ENCODE measurements around the gene PCDH12. TPM values are rescaled to one million over a fixed set of nuclear protein-coding genes. Genes with fewer than 3 reads are reported as not detected.

The PCDH12 gene
- total RNA-seq, 2 donors from 2014 or later, result not detected

DNA sequence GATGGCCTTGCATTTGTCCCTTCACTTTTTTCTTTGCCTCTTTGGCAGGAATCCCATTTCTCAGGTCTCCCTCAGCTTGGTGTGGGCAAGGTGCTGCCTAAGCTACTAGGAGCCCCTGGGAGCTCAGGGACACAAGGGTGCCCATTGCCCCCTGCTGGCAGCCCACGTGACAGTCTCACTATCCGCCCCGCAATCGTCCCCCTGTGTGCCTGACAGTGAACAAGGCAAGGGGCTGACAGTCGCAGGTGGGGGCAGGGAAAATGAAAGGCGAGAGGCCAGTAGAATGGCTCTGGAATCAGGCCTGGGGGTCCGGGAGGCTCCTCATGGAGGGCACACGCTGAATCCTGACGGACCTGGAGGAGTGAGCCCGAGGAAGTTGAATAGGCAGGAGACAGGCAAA lies 2.0 kb upstream of the PCDH12 start:
- TF ChIP-seq, protein P1, sequence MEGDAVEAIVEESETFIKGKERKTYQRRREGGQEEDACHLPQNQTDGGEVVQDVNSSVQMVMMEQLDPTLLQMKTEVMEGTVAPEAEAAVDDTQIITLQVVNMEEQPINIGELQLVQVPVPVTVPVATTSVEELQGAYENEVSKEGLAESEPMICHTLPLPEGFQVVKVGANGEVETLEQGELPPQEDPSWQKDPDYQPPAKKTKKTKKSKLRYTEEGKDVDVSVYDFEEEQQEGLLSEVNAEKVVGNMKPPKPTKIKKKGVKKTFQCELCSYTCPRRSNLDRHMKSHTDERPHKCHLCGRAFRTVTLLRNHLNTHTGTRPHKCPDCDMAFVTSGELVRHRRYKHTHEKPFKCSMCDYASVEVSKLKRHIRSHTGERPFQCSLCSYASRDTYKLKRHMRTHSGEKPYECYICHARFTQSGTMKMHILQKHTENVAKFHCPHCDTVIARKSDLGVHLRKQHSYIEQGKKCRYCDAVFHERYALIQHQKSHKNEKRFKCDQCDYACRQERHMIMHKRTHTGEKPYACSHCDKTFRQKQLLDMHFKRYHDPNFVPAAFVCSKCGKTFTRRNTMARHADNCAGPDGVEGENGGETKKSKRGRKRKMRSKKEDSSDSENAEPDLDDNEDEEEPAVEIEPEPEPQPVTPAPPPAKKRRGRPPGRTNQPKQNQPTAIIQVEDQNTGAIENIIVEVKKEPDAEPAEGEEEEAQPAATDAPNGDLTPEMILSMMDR (conservative IDR thresholded peaks at IDR 0.05), result no peak
- H3K4me3 Mint-ChIP-seq, result no peak overlapping the region
- Histone ChIP-seq H3K9ac (ENCODE audit: extremely low read depth, low read length, poor library complexity, severe bottlenecking) (no peak overlapping the region), H3K4me3 (ENCODE audit: low read length) (no peak overlapping the region), H3K27me3 (ENCODE audit: control insufficient read depth, insufficient read depth, low read length, poor library complexity, severe bottlenecking) (no peaks in the 10 kb centered on the region), H3K9me3 (ENCODE audit: control insufficient read depth, low read length) (no peaks in the 10 kb centered on the region), H3K27ac (ENCODE audit: low read depth, low read length) (no peak overlapping the region), H3K4me1 (ENCODE audit: control insufficient read depth, insufficient read depth, low read length) (no peaks in the 10 kb centered on the region), H3K36me3 (ENCODE audit: control insufficient read depth, insufficient read depth, low read length) (no peaks in the 10 kb centered on the region)
- H3K4me1 Mint-ChIP-seq, result peaks cover 10% of the 10 kb centered on the region
- no peaks in the 10 kb centered on the region for H3K9me3 Mint-ChIP-seq
- 67 to 70% methylated on average over 10 of the region's 10 CpGs for WGBS, 2 experiments (ENCODE audit: insufficient coverage in 1 of 2, insufficient read length in 1 of 2)
- H3K27me3 Mint-ChIP-seq (ENCODE audit: insufficient read depth), result peaks cover 3% of the 10 kb centered on the region
- no peak overlapping the region for H3K27ac Mint-ChIP-seq
- H3K36me3 Mint-ChIP-seq (ENCODE audit: low read depth), result no peaks in the 10 kb centered on the region
- no peak for DNase-seq

DNA sequence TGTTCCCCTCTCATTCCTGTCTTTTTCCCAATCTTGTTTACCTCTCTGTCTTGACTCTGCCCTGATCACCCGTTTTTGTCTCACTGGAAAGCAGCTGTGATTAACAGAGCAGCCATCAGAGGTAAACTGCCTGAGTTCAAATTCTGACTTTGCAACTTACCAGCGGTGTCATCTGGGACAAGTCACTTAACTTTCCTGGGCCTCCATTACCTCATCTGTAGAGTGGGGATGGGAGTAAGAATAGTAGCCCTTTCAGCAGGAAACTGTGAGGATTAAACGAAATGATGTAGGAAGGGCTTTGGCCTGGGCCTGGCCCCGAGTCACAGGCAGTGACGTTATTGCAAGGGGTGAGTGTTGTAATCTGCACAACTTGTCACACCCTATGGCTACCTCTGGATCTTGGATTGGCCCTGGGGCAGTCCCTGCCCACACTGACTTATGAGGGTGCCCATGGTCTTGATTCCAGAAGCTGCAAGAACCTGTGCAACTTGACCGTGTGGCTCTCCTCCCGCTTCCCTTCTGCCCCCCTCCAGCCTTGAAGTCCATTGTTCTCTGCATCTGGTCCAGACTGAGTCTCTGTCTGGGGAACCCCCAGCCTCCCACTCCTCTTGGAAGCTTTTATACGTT lies 657 bp upstream of the PCDH12 start:
- no peaks in the 10 kb centered on the region for H3K9me3 Mint-ChIP-seq
- H3K9me3 ChIP-seq (ENCODE audit: control insufficient read depth, low read length), result no peaks in the 10 kb centered on the region
- no peak for DNase-seq
- peaks cover 3% of the 10 kb centered on the region for H3K27me3 Mint-ChIP-seq (ENCODE audit: insufficient read depth)
- H3K9ac ChIP-seq (ENCODE audit: extremely low read depth, low read length, poor library complexity, severe bottlenecking), result no peak overlapping the region
- no peak overlapping the region for H3K27ac Mint-ChIP-seq
- H3K4me1 Mint-ChIP-seq, result peaks cover 10% of the 10 kb centered on the region
- no peaks in the 10 kb centered on the region for H3K4me1 ChIP-seq (ENCODE audit: control insufficient read depth, insufficient read depth, low read length)
- H3K36me3 Mint-ChIP-seq (ENCODE audit: low read depth), result no peaks in the 10 kb centered on the region
- H3K36me3 ChIP-seq (ENCODE audit: control insufficient read depth, insufficient read depth, low read length), result no peaks in the 10 kb centered on the region
- H3K27ac ChIP-seq (ENCODE audit: low read depth, low read length), result no peak overlapping the region
- WGBS, 2 experiments (ENCODE audit: insufficient coverage in 1 of 2, insufficient read length in 1 of 2), result 84 to 87% methylated on average over 6 to 8 of the region's 8 CpGs
- H3K27me3 ChIP-seq (ENCODE audit: control insufficient read depth, insufficient read depth, low read length, poor library complexity, severe bottlenecking), result no peaks in the 10 kb centered on the region
- H3K4me3 Mint-ChIP-seq, result no peak overlapping the region
- TF ChIP-seq, protein P1 (conservative IDR thresholded peaks at IDR 0.05), result no peak
- H3K4me3 ChIP-seq (ENCODE audit: low read length), result no peak overlapping the region

DNA sequence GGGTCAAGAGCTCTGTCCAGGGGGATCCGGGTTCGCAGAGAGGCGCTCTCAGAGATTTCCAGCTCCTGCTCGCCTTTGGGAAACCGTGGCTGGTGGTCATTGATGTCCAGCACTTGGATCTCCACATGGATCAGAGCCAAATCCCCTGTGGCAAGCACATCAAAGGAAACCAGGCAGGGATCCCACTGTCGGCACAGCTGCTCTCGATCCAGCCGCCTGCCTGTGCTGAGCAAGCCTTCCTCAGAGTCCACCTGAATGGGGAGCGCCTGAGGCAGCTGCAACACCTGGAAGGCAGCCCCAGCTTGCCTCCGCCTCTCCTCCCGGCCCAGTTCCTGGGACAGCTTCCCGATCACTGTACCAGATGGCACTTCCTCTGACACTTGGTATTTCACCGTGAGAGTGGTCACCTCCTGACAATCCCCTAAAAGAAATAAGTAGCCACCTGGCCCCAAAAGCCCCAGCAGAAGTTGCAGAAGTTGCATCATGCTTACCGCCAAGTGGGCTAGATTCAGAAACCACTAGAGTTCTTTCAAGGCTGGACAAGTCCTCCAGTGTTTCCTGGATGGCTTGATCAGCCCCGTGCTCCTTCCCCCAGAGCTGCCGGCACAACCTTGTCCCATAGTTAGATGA lies 520 bp downstream of the PCDH12 start:
- H3K36me3 Mint-ChIP-seq (ENCODE audit: low read depth), result no peaks in the 10 kb centered on the region
- no peak overlapping the region for H3K27ac Mint-ChIP-seq
- no peaks in the 10 kb centered on the region for H3K9me3 Mint-ChIP-seq
- peaks cover 3% of the 10 kb centered on the region for H3K27me3 Mint-ChIP-seq (ENCODE audit: insufficient read depth)
- DNase-seq, result no peak
- H3K4me1 ChIP-seq (ENCODE audit: control insufficient read depth, insufficient read depth, low read length), result no peaks in the 10 kb centered on the region
- no peak overlapping the region for H3K9ac ChIP-seq (ENCODE audit: extremely low read depth, low read length, poor library complexity, severe bottlenecking)
- no peaks in the 10 kb centered on the region for H3K27me3 ChIP-seq (ENCODE audit: control insufficient read depth, insufficient read depth, low read length, poor library complexity, severe bottlenecking)
- H3K4me3 ChIP-seq (ENCODE audit: low read length), result no peak overlapping the region
- no peak overlapping the region for H3K27ac ChIP-seq (ENCODE audit: low read depth, low read length)
- TF ChIP-seq, protein P1 (conservative IDR thresholded peaks at IDR 0.05), result no peak
- H3K4me3 Mint-ChIP-seq, result no peak overlapping the region
- peaks cover 10% of the 10 kb centered on the region for H3K4me1 Mint-ChIP-seq
- WGBS, 2 experiments (ENCODE audit: insufficient coverage in 1 of 2, insufficient read length in 1 of 2), result 86 to 89% methylated on average over 14 to 16 of the region's 16 CpGs
- no peaks in the 10 kb centered on the region for H3K36me3 ChIP-seq (ENCODE audit: control insufficient read depth, insufficient read depth, low read length)
- H3K9me3 ChIP-seq (ENCODE audit: control insufficient read depth, low read length), result no peaks in the 10 kb centered on the region
